Measurements from ENCODE around the gene MC1R. TPM values are rescaled to one million over a fixed set of nuclear protein-coding genes. Genes with fewer than 3 reads are reported as not detected.

MC1R gene
- total RNA-seq, 2 experiments from 2014 or later = 8.3 to 22.3 TPM

DNA sequence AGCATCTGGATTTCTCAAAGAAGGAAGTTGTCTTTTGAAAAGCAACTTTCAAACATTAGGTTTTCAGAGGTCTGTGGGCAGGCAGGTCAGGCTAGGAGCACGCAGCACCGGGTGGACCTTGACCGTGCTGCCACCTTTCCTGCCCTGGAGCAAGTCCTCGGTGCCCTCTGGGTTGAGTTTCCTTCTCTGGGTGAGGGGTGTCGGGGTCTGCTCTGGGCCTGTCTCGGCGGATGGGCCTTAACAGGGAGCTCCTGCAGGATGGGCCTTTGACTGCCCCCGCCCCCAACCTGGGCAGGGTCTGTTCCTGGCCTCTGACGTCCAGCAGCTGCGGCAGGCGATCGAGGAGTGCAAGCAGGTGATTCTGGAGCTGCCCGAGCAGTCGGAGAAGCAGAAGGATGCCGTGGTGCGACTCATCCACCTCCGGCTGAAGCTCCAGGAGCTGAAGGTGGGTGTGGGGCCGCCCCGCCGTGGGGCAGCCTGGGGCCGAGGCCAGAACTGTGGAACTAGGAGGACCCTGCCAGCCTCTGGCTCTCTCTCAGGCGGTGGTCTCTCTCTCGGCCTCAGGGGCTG is 38.6 kb downstream of the MC1R start:
- BruUV-seq (replicated peaks) = no TSS peak
- no peaks in the 10 kb centered on the region for H3K9me3 ChIP-seq (ENCODE audit: low read length)
- H3K79me2 ChIP-seq (ENCODE audit: insufficient read depth, low read depth, low read length) = peaks cover 56% of the 10 kb centered on the region
- ChIA-PET CTCF (ENCODE audit: unreplicated experiment) (interaction anchor here (1.4 kb wide), 1 partner anchor 16 kb away, joined by 5 read pairs; no protein-coding TSS in a partner anchor), POLR2A (interaction anchor here (0.7 to 1.7 kb wide), 10 partner anchors 10 to 84 kb away, joined by 3 to 9 read pairs (median 5); partner anchors contain the start of gene DEF8)
- no peak for DNase-seq (ENCODE audit: low spot score)
- H3K9me2 ChIP-seq (ENCODE audit: insufficient read depth, low read length) = no peaks in the 10 kb centered on the region
- H3K4me1 ChIP-seq (ENCODE audit: insufficient read depth, low read length, poor library complexity, severe bottlenecking) = peaks cover 65% of the 10 kb centered on the region
- peaks cover 8% of the 10 kb centered on the region; the same call in 1 of the 2 replicates for H4K20me1 ChIP-seq (ENCODE audit: insufficient read depth, low read length)
- H3K36me3 ChIP-seq (ENCODE audit: insufficient read depth, low read length) = peaks cover 86% of the 10 kb centered on the region
- H3K4me3 ChIP-seq (ENCODE audit: low read depth, low read length, poor library complexity, severe bottlenecking) = peak overlapping the region; percentile 35
- no peak overlapping the region for H2AFZ ChIP-seq (ENCODE audit: low read length)
- TF ChIP-seq EZH2phosphoT487 (IDR thresholded peaks at IDR 0.05; ENCODE audit: borderline replicate concordance, low read depth, low read length) = no peak
- TF ChIP-seq, protein P1, sequence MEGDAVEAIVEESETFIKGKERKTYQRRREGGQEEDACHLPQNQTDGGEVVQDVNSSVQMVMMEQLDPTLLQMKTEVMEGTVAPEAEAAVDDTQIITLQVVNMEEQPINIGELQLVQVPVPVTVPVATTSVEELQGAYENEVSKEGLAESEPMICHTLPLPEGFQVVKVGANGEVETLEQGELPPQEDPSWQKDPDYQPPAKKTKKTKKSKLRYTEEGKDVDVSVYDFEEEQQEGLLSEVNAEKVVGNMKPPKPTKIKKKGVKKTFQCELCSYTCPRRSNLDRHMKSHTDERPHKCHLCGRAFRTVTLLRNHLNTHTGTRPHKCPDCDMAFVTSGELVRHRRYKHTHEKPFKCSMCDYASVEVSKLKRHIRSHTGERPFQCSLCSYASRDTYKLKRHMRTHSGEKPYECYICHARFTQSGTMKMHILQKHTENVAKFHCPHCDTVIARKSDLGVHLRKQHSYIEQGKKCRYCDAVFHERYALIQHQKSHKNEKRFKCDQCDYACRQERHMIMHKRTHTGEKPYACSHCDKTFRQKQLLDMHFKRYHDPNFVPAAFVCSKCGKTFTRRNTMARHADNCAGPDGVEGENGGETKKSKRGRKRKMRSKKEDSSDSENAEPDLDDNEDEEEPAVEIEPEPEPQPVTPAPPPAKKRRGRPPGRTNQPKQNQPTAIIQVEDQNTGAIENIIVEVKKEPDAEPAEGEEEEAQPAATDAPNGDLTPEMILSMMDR (conservative IDR thresholded peaks at IDR 0.05; ENCODE audit: low read length) = no peak
- peak overlapping the region; percentile 97 for H3K27ac ChIP-seq (ENCODE audit: low read depth, low read length, poor library complexity, severe bottlenecking)
- intact Hi-C loops (cut with micrococcal nuclease; ENCODE audit: unreplicated experiment) = no loop called here
- peak overlapping the region; percentile 86 for H3K4me2 ChIP-seq (ENCODE audit: low read length)

DNA sequence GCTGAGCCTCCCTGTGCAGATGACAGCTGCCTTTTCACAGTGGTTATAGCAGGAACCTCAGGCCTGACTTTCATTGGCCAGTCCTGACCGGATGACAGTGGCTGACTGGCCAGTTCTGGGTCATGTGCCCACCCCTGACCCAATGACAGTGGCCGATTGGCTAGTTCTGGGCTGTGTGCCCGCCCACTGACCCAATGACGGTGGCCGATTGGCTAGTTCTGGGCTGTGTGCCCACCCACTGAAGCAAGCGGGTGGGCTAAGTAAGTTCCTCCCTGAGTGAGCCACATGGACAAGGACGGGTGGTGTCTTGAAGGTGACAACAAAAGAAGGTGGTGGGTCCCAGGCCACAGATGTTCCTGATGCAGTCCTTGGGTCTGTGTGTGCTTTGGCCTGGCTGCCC is 39.4 kb downstream of the MC1R start:
- TF ChIP-seq, protein P1 (conservative IDR thresholded peaks at IDR 0.05; ENCODE audit: low read length) = no peak
- TF ChIP-seq EZH2phosphoT487 (IDR thresholded peaks at IDR 0.05; ENCODE audit: borderline replicate concordance, low read depth, low read length) = no peak
- Histone ChIP-seq H3K27ac (ENCODE audit: low read depth, low read length, poor library complexity, severe bottlenecking) (peak overlapping the region; percentile 97), H3K36me3 (ENCODE audit: insufficient read depth, low read length) (peaks cover 88% of the 10 kb centered on the region), H2AFZ (ENCODE audit: low read length) (no peak overlapping the region), H3K9me3 (ENCODE audit: low read length) (no peaks in the 10 kb centered on the region), H3K79me2 (ENCODE audit: insufficient read depth, low read depth, low read length) (peaks cover 48% of the 10 kb centered on the region), H3K4me1 (ENCODE audit: insufficient read depth, low read length, poor library complexity, severe bottlenecking) (peaks cover 57% of the 10 kb centered on the region), H3K4me2 (ENCODE audit: low read length) (no peak overlapping the region), H4K20me1 (ENCODE audit: insufficient read depth, low read length) (peaks cover 8% of the 10 kb centered on the region; the same call in 1 of the 2 replicates), H3K4me3 (ENCODE audit: low read depth, low read length, poor library complexity, severe bottlenecking) (no peak overlapping the region), H3K9me2 (ENCODE audit: insufficient read depth, low read length) (no peaks in the 10 kb centered on the region)
- CTCF ChIA-PET (ENCODE audit: unreplicated experiment) = no interaction called here
- POLR2A ChIA-PET = interaction anchor here (1.3 to 1.5 kb wide), 3 partner anchors 12 to 36 kb away, joined by 3 to 5 read pairs (median 4); no protein-coding TSS in a partner anchor
- BruUV-seq (replicated peaks) = no TSS peak
- peak; percentile 64 for DNase-seq (ENCODE audit: low spot score)
- intact Hi-C loops (cut with micrococcal nuclease; ENCODE audit: unreplicated experiment) = no loop called here

GRCh38 chr16:89958596-89958995 is 39.9 kb downstream of the MC1R start:
- ChIA-PET POLR2A (interaction anchor here (1.4 to 1.5 kb wide), 2 partner anchors 11 to 36 kb away, joined by 4 to 5 read pairs; no protein-coding TSS in a partner anchor), CTCF (ENCODE audit: unreplicated experiment) (no interaction called here)
- no TSS peak for BruUV-seq (replicated peaks)
- Histone ChIP-seq H3K4me2 (ENCODE audit: low read length) (no peak overlapping the region), H3K9me3 (ENCODE audit: low read length) (no peaks in the 10 kb centered on the region), H2AFZ (ENCODE audit: low read length) (no peak overlapping the region), H3K36me3 (ENCODE audit: insufficient read depth, low read length) (peaks cover 93% of the 10 kb centered on the region), H3K4me1 (ENCODE audit: insufficient read depth, low read length, poor library complexity, severe bottlenecking) (peaks cover 52% of the 10 kb centered on the region), H3K9me2 (ENCODE audit: insufficient read depth, low read length) (no peaks in the 10 kb centered on the region), H3K4me3 (ENCODE audit: low read depth, low read length, poor library complexity, severe bottlenecking) (no peak overlapping the region), H3K27ac (ENCODE audit: low read depth, low read length, poor library complexity, severe bottlenecking) (peak overlapping the region; percentile 97), H3K79me2 (ENCODE audit: insufficient read depth, low read depth, low read length) (peaks cover 43% of the 10 kb centered on the region), H4K20me1 (ENCODE audit: insufficient read depth, low read length) (peaks cover 8% of the 10 kb centered on the region; the same call in 1 of the 2 replicates)
- intact Hi-C loops (cut with micrococcal nuclease; ENCODE audit: unreplicated experiment) = no loop called here
- DNase-seq (ENCODE audit: low spot score) = no peak
- TF ChIP-seq, protein P1 (conservative IDR thresholded peaks at IDR 0.05; ENCODE audit: low read length) = no peak
- TF ChIP-seq EZH2phosphoT487 (IDR thresholded peaks at IDR 0.05; ENCODE audit: borderline replicate concordance, low read depth, low read length) = no peak

Data from OCI-LY7 (cell line).